ENCODE measurements around the gene CDH4.

Gene CDH4

GRCh38 chr20:61888101-61888865 is 636.2 kb downstream of the CDH4 start:
- peaks cover 1% of the 10 kb centered on the region for H3K27me3 Mint-ChIP-seq
- no peaks in the 10 kb centered on the region for H3K36me3 Mint-ChIP-seq
- H3K27ac Mint-ChIP-seq, result no peak overlapping the region
- no peak overlapping the region for H3K4me3 Mint-ChIP-seq
- H3K9me3 Mint-ChIP-seq, result no peaks in the 10 kb centered on the region
- H3K4me1 Mint-ChIP-seq, result peaks cover 4% of the 10 kb centered on the region

- no peak overlapping the region for H3K27ac Mint-ChIP-seq
- H3K9me3 Mint-ChIP-seq, result no peaks in the 10 kb centered on the region
Observed at GRCh38 chr20:61889659-61890058, 637.6 kb downstream of the CDH4 start.

GRCh38 chr20:61890210-61890609 is 638.1 kb downstream of the CDH4 start:
- Mint-ChIP-seq H3K4me1 (peaks cover 4% of the 10 kb centered on the region), H3K27ac (no peak overlapping the region), H3K4me3 (no peak overlapping the region), H3K36me3 (no peaks in the 10 kb centered on the region), H3K9me3 (no peaks in the 10 kb centered on the region), H3K27me3 (peaks cover 1% of the 10 kb centered on the region)

More at GRCh38 chr20:61889659-61890058, 637.6 kb downstream of the CDH4 start:
- peaks cover 4% of the 10 kb centered on the region for H3K4me1 Mint-ChIP-seq
- H3K4me3 Mint-ChIP-seq, result no peak overlapping the region
- H3K36me3 Mint-ChIP-seq, result no peaks in the 10 kb centered on the region
- H3K27me3 Mint-ChIP-seq, result peaks cover 1% of the 10 kb centered on the region

- no peak overlapping the region for H3K4me3 Mint-ChIP-seq
- no peaks in the 10 kb centered on the region for H3K9me3 Mint-ChIP-seq
- no peaks in the 10 kb centered on the region for H3K36me3 Mint-ChIP-seq
- H3K27me3 Mint-ChIP-seq, result peaks cover 1% of the 10 kb centered on the region
- peaks cover 4% of the 10 kb centered on the region for H3K4me1 Mint-ChIP-seq
- no peak overlapping the region for H3K27ac Mint-ChIP-seq
Observed at GRCh38 chr20:61891476-61891875, 639.4 kb downstream of the CDH4 start.

- Mint-ChIP-seq H3K4me1 (peaks cover 3% of the 10 kb centered on the region), H3K27me3 (peaks cover 1% of the 10 kb centered on the region), H3K36me3 (no peaks in the 10 kb centered on the region), H3K9me3 (no peaks in the 10 kb centered on the region), H3K27ac (no peak overlapping the region), H3K4me3 (no peak overlapping the region)
Observed at GRCh38 chr20:61891916-61892649, 640.0 kb downstream of the CDH4 start.

GRCh38 chr20:61895016-61895415 is 643.0 kb downstream of the CDH4 start:
- no peaks in the 10 kb centered on the region for H3K36me3 Mint-ChIP-seq
- no peaks in the 10 kb centered on the region for H3K9me3 Mint-ChIP-seq
- H3K27me3 Mint-ChIP-seq, result peaks cover 1% of the 10 kb centered on the region
- H3K27ac Mint-ChIP-seq, result no peak overlapping the region
- H3K4me1 Mint-ChIP-seq, result no peaks in the 10 kb centered on the region
- no peak overlapping the region for H3K4me3 Mint-ChIP-seq

GRCh38 chr20:61895686-61896057 is 643.6 kb downstream of the CDH4 start:
- Mint-ChIP-seq H3K9me3 (no peaks in the 10 kb centered on the region), H3K4me1 (no peaks in the 10 kb centered on the region), H3K27me3 (peaks cover 1% of the 10 kb centered on the region), H3K27ac (no peak overlapping the region), H3K4me3 (no peak overlapping the region), H3K36me3 (no peaks in the 10 kb centered on the region)

GRCh38 chr20:61896058-61896961 is 644.2 kb downstream of the CDH4 start:
- no peak overlapping the region for H3K4me3 Mint-ChIP-seq
- no peaks in the 10 kb centered on the region for H3K4me1 Mint-ChIP-seq
- no peaks in the 10 kb centered on the region for H3K36me3 Mint-ChIP-seq
- H3K27ac Mint-ChIP-seq, result no peak overlapping the region
- no peaks in the 10 kb centered on the region for H3K9me3 Mint-ChIP-seq
- peaks cover 1% of the 10 kb centered on the region for H3K27me3 Mint-ChIP-seq

GRCh38 chr20:61897401-61898295 is 645.6 kb downstream of the CDH4 start:
- Mint-ChIP-seq H3K27me3 (peaks cover 1% of the 10 kb centered on the region), H3K9me3 (no peaks in the 10 kb centered on the region), H3K4me1 (no peaks in the 10 kb centered on the region), H3K4me3 (no peak overlapping the region), H3K36me3 (no peaks in the 10 kb centered on the region), H3K27ac (no peak overlapping the region)

- Mint-ChIP-seq H3K9me3 (no peaks in the 10 kb centered on the region), H3K27me3 (peaks cover 1% of the 10 kb centered on the region), H3K36me3 (no peaks in the 10 kb centered on the region), H3K4me3 (no peak overlapping the region), H3K27ac (no peak overlapping the region), H3K4me1 (no peaks in the 10 kb centered on the region)
Observed at GRCh38 chr20:61898405-61898804, 646.3 kb downstream of the CDH4 start.

GRCh38 chr20:61900011-61900944 is 648.2 kb downstream of the CDH4 start:
- Mint-ChIP-seq H3K27me3 (peaks cover 1% of the 10 kb centered on the region), H3K9me3 (no peaks in the 10 kb centered on the region), H3K27ac (no peak overlapping the region), H3K36me3 (no peaks in the 10 kb centered on the region), H3K4me3 (no peak overlapping the region), H3K4me1 (no peaks in the 10 kb centered on the region)

- Mint-ChIP-seq H3K4me1 (no peaks in the 10 kb centered on the region), H3K4me3 (no peak overlapping the region), H3K9me3 (no peaks in the 10 kb centered on the region), H3K27ac (no peak overlapping the region), H3K27me3 (peaks cover 1% of the 10 kb centered on the region), H3K36me3 (no peaks in the 10 kb centered on the region)
Observed at GRCh38 chr20:61900945-61901293, 648.9 kb downstream of the CDH4 start.

- no peaks in the 10 kb centered on the region for H3K4me1 Mint-ChIP-seq
- no peak overlapping the region for H3K27ac Mint-ChIP-seq
- no peaks in the 10 kb centered on the region for H3K36me3 Mint-ChIP-seq
- H3K9me3 Mint-ChIP-seq, result no peaks in the 10 kb centered on the region
- peaks cover 1% of the 10 kb centered on the region for H3K27me3 Mint-ChIP-seq
- H3K4me3 Mint-ChIP-seq, result no peak overlapping the region
Observed at GRCh38 chr20:61901392-61902220, 649.5 kb downstream of the CDH4 start.
